ENCODE data around the gene UBE2G2.

DNA sequence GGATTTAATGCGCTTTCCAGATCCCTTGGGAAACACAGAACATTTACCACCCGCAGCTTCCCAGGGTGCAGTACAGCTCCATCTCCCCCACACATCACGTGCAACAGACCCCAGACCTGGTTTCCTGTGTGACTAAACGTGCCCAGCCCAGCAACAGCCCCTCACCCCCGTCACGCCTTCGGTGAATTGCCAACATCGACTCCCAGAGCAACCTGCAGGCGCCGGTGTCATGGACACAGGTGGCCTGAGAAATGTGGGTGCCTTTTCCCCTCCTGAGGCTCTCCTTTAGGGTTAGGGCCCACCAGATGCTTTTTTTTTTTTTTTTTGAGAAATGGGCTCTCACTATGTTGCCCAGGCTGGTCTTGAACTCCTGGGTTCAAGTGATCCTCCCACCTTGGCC, 40.5 kb upstream of the UBE2G2 start:
- TF ChIP-seq POLR2AphosphoS5 (IDR thresholded peaks at IDR 0.05; ENCODE audit: low read depth, low read length) = no peak
- TF ChIP-seq POLR2A (IDR thresholded peaks at IDR 0.05; ENCODE audit: low read depth, low read length) = no peak
- no peak for TF ChIP-seq TAF1 (IDR thresholded peaks at IDR 0.05; ENCODE audit: borderline replicate concordance, low read depth, low read length)

All from GM12892 (cell line).